Measurements from ENCODE around the gene PAK5.

PAK5 gene

GRCh38 chr20:9577397-9577796 is 261.5 kb downstream of the PAK5 start:
- no peak overlapping the region for H3K4me3 ChIP-seq (ENCODE audit: control insufficient read depth in 1 of 7, extremely low read depth in 1 of 7, insufficient read depth in 4 of 7, low read depth in 2 of 7, low read length in 6 of 7)
- H3K9me3 ChIP-seq (ENCODE audit: control extremely low read depth in 1 of 5, control insufficient read depth in 4 of 5, insufficient read depth in 2 of 5, low read depth in 1 of 5, low read length in 4 of 5): peaks cover 0 to 2% (median 0%) of the 10 kb centered on the region in 5 experiments

GRCh38 chr20:9576695-9577094 is 262.2 kb downstream of the PAK5 start:
- no peaks in the 10 kb centered on the region for H3K36me3 ChIP-seq (ENCODE audit: control insufficient read depth in 4 of 4, insufficient read depth in 4 of 4, low read length in 3 of 4)
- peaks cover 0 to 2% (median 0%) of the 10 kb centered on the region in 5 experiments for H3K9me3 ChIP-seq (ENCODE audit: control extremely low read depth in 1 of 5, control insufficient read depth in 4 of 5, insufficient read depth in 2 of 5, low read depth in 1 of 5, low read length in 4 of 5)
- 93% methylated on average over 2 of the region's 4 CpGs for WGBS (ENCODE audit: insufficient coverage)
- ChIA-PET CTCF (interaction anchor here (1.0 kb wide), 1 partner anchor 57 kb away, joined by 3 read pairs; no protein-coding TSS in a partner anchor), POLR2A (no interaction called here)
- no peak for DNase-seq
- no peak overlapping the region for H3K27ac ChIP-seq (ENCODE audit: insufficient read depth in 1 of 2, low read depth in 1 of 2, low read length in 2 of 2, poor library complexity in 1 of 2, severe bottlenecking in 2 of 2)
- H3K4me1 ChIP-seq (ENCODE audit: control extremely low read depth in 1 of 4, control insufficient read depth in 4 of 4, insufficient read depth in 4 of 4, low read length in 3 of 4): peaks cover 0 to 3% (median 0%) of the 10 kb centered on the region in 4 experiments
- H3K27me3 ChIP-seq (replicated peaks in 2 of 5; ENCODE audit: control insufficient read depth in 4 of 5, insufficient read depth in 5 of 5, low read length in 4 of 5): peaks cover 0 to 22% (median 12%) of the 10 kb centered on the region in 5 experiments
- H3K4me3 ChIP-seq (ENCODE audit: control insufficient read depth in 1 of 7, extremely low read depth in 1 of 7, insufficient read depth in 4 of 7, low read depth in 2 of 7, low read length in 6 of 7): no peak overlapping the region

More at GRCh38 chr20:9577397-9577796, 261.5 kb downstream of the PAK5 start:
- POLR2A ChIA-PET: no interaction called here
- Histone ChIP-seq H3K27ac (ENCODE audit: insufficient read depth in 1 of 2, low read depth in 1 of 2, low read length in 2 of 2, poor library complexity in 1 of 2, severe bottlenecking in 2 of 2) (no peak overlapping the region), H3K4me1 (ENCODE audit: control extremely low read depth in 1 of 4, control insufficient read depth in 4 of 4, insufficient read depth in 4 of 4, low read length in 3 of 4) (peaks cover 0 to 3% (median 0%) of the 10 kb centered on the region in 4 experiments), H3K36me3 (ENCODE audit: control insufficient read depth in 4 of 4, insufficient read depth in 4 of 4, low read length in 3 of 4) (no peaks in the 10 kb centered on the region), H3K27me3 (replicated peaks in 2 of 5; ENCODE audit: control insufficient read depth in 4 of 5, insufficient read depth in 5 of 5, low read length in 4 of 5) (peaks cover 0 to 18% (median 10%) of the 10 kb centered on the region in 5 experiments)
- no peak for DNase-seq
- whole genome bisulfite sequencing (ENCODE audit: insufficient coverage): 86% methylated on average over 3 of the region's 7 CpGs
- CTCF ChIA-PET: interaction anchor here (1.0 kb wide), 1 partner anchor 57 kb away, joined by 3 read pairs; no protein-coding TSS in a partner anchor

- POLR2A ChIA-PET: no interaction called here
- no peak for DNase-seq
- H3K27me3 ChIP-seq (replicated peaks in 2 of 5; ENCODE audit: control insufficient read depth in 4 of 5, insufficient read depth in 5 of 5, low read length in 4 of 5): peaks cover 0 to 29% (median 12%) of the 10 kb centered on the region in 5 experiments
- H3K9me3 ChIP-seq (ENCODE audit: control extremely low read depth in 1 of 5, control insufficient read depth in 4 of 5, insufficient read depth in 2 of 5, low read depth in 1 of 5, low read length in 4 of 5): peaks cover 0 to 2% (median 0%) of the 10 kb centered on the region in 5 experiments
- no peak overlapping the region for H3K27ac ChIP-seq (ENCODE audit: insufficient read depth in 1 of 2, low read depth in 1 of 2, low read length in 2 of 2, poor library complexity in 1 of 2, severe bottlenecking in 2 of 2)
- no peak overlapping the region for H3K4me3 ChIP-seq (ENCODE audit: control insufficient read depth in 1 of 7, extremely low read depth in 1 of 7, insufficient read depth in 4 of 7, low read depth in 2 of 7, low read length in 6 of 7)
- no peaks in the 10 kb centered on the region for H3K36me3 ChIP-seq (ENCODE audit: control insufficient read depth in 4 of 4, insufficient read depth in 4 of 4, low read length in 3 of 4)
- peaks cover 0 to 3% (median 0%) of the 10 kb centered on the region in 4 experiments for H3K4me1 ChIP-seq (ENCODE audit: control extremely low read depth in 1 of 4, control insufficient read depth in 4 of 4, insufficient read depth in 4 of 4, low read length in 3 of 4)
- CTCF ChIA-PET: no interaction called here
- WGBS (ENCODE audit: insufficient coverage): no CpG with 5 or more reads among the region's 1 CpG
Measured at GRCh38 chr20:9575836-9576235, 263.0 kb downstream of the PAK5 start.

- no peak for DNase-seq
- H3K9me3 ChIP-seq (ENCODE audit: control extremely low read depth in 1 of 5, control insufficient read depth in 4 of 5, insufficient read depth in 2 of 5, low read depth in 1 of 5, low read length in 4 of 5): peaks cover 0 to 2% (median 0%) of the 10 kb centered on the region in 5 experiments
- 70% methylated on average over 2 of the region's 3 CpGs for WGBS (ENCODE audit: insufficient coverage)
- H3K27me3 ChIP-seq (replicated peaks in 2 of 5; ENCODE audit: control insufficient read depth in 4 of 5, insufficient read depth in 5 of 5, low read length in 4 of 5): peaks cover 0 to 33% (median 12%) of the 10 kb centered on the region in 5 experiments
- H3K4me3 ChIP-seq (ENCODE audit: control insufficient read depth in 1 of 7, extremely low read depth in 1 of 7, insufficient read depth in 4 of 7, low read depth in 2 of 7, low read length in 6 of 7): no peak overlapping the region
- ChIA-PET CTCF (no interaction called here), POLR2A (no interaction called here)
- H3K27ac ChIP-seq (ENCODE audit: insufficient read depth in 1 of 2, low read depth in 1 of 2, low read length in 2 of 2, poor library complexity in 1 of 2, severe bottlenecking in 2 of 2): no peak overlapping the region
- no peaks in the 10 kb centered on the region for H3K36me3 ChIP-seq (ENCODE audit: control insufficient read depth in 4 of 4, insufficient read depth in 4 of 4, low read length in 3 of 4)
- H3K4me1 ChIP-seq (ENCODE audit: control extremely low read depth in 1 of 4, control insufficient read depth in 4 of 4, insufficient read depth in 4 of 4, low read length in 3 of 4): peaks cover 0 to 3% (median 0%) of the 10 kb centered on the region in 4 experiments
Measured at GRCh38 chr20:9574776-9575175, 264.1 kb downstream of the PAK5 start.

- DNase-seq: no peak
- ChIA-PET POLR2A (no interaction called here), CTCF (no interaction called here)
- H3K4me3 ChIP-seq (ENCODE audit: control insufficient read depth in 1 of 7, extremely low read depth in 1 of 7, insufficient read depth in 4 of 7, low read depth in 2 of 7, low read length in 6 of 7): no peak overlapping the region
- H3K27me3 ChIP-seq (replicated peaks in 2 of 5; ENCODE audit: control insufficient read depth in 4 of 5, insufficient read depth in 5 of 5, low read length in 4 of 5): peaks cover 0 to 33% (median 16%) of the 10 kb centered on the region in 5 experiments
- H3K36me3 ChIP-seq (ENCODE audit: control insufficient read depth in 4 of 4, insufficient read depth in 4 of 4, low read length in 3 of 4): no peaks in the 10 kb centered on the region
- no peak overlapping the region for H3K27ac ChIP-seq (ENCODE audit: insufficient read depth in 1 of 2, low read depth in 1 of 2, low read length in 2 of 2, poor library complexity in 1 of 2, severe bottlenecking in 2 of 2)
- peaks cover 0 to 2% (median 0%) of the 10 kb centered on the region in 5 experiments for H3K9me3 ChIP-seq (ENCODE audit: control extremely low read depth in 1 of 5, control insufficient read depth in 4 of 5, insufficient read depth in 2 of 5, low read depth in 1 of 5, low read length in 4 of 5)
- WGBS (ENCODE audit: insufficient coverage): 56% methylated on average over 4 of the region's 7 CpGs
- H3K4me1 ChIP-seq (ENCODE audit: control extremely low read depth in 1 of 4, control insufficient read depth in 4 of 4, insufficient read depth in 4 of 4, low read length in 3 of 4): peaks cover 0 to 3% (median 0%) of the 10 kb centered on the region in 4 experiments
Measured at GRCh38 chr20:9574181-9574580, 264.7 kb downstream of the PAK5 start.

GRCh38 chr20:9573335-9574151 is 265.3 kb downstream of the PAK5 start:
- DNase-seq: no peak
- H3K4me1 ChIP-seq (ENCODE audit: control extremely low read depth in 1 of 4, control insufficient read depth in 4 of 4, insufficient read depth in 4 of 4, low read length in 3 of 4): peaks cover 0 to 1% (median 0%) of the 10 kb centered on the region in 4 experiments
- no peaks in the 10 kb centered on the region for H3K36me3 ChIP-seq (ENCODE audit: control insufficient read depth in 4 of 4, insufficient read depth in 4 of 4, low read length in 3 of 4)
- H3K9me3 ChIP-seq (ENCODE audit: control extremely low read depth in 1 of 5, control insufficient read depth in 4 of 5, insufficient read depth in 2 of 5, low read depth in 1 of 5, low read length in 4 of 5): peaks cover 0 to 2% (median 0%) of the 10 kb centered on the region in 5 experiments
- POLR2A ChIA-PET: no interaction called here
- CTCF ChIA-PET: no interaction called here
- 50% methylated on average over 11 of the region's 13 CpGs for WGBS (ENCODE audit: insufficient coverage)
- no peak overlapping the region for H3K27ac ChIP-seq (ENCODE audit: insufficient read depth in 1 of 2, low read depth in 1 of 2, low read length in 2 of 2, poor library complexity in 1 of 2, severe bottlenecking in 2 of 2)
- H3K4me3 ChIP-seq (ENCODE audit: control insufficient read depth in 1 of 7, extremely low read depth in 1 of 7, insufficient read depth in 4 of 7, low read depth in 2 of 7, low read length in 6 of 7): no peak overlapping the region
- peaks cover 0 to 33% (median 16%) of the 10 kb centered on the region in 5 experiments for H3K27me3 ChIP-seq (replicated peaks in 2 of 5; ENCODE audit: control insufficient read depth in 4 of 5, insufficient read depth in 5 of 5, low read length in 4 of 5)

- no peaks in the 10 kb centered on the region for H3K36me3 ChIP-seq (ENCODE audit: control insufficient read depth in 4 of 4, insufficient read depth in 4 of 4, low read length in 3 of 4)
- 13% methylated on average over 2 of the region's 2 CpGs for WGBS (ENCODE audit: insufficient coverage)
- H3K4me3 ChIP-seq (ENCODE audit: control insufficient read depth in 1 of 7, extremely low read depth in 1 of 7, insufficient read depth in 4 of 7, low read depth in 2 of 7, low read length in 6 of 7): no peak overlapping the region
- peaks cover 0 to 33% (median 16%) of the 10 kb centered on the region in 5 experiments for H3K27me3 ChIP-seq (replicated peaks in 2 of 5; ENCODE audit: control insufficient read depth in 4 of 5, insufficient read depth in 5 of 5, low read length in 4 of 5)
- DNase-seq: no peak
- H3K9me3 ChIP-seq (ENCODE audit: control extremely low read depth in 1 of 5, control insufficient read depth in 4 of 5, insufficient read depth in 2 of 5, low read depth in 1 of 5, low read length in 4 of 5): peaks cover 0 to 2% (median 0%) of the 10 kb centered on the region in 5 experiments
- ChIA-PET CTCF (no interaction called here), POLR2A (no interaction called here)
- no peak overlapping the region for H3K27ac ChIP-seq (ENCODE audit: insufficient read depth in 1 of 2, low read depth in 1 of 2, low read length in 2 of 2, poor library complexity in 1 of 2, severe bottlenecking in 2 of 2)
- no peaks in the 10 kb centered on the region for H3K4me1 ChIP-seq (ENCODE audit: control extremely low read depth in 1 of 4, control insufficient read depth in 4 of 4, insufficient read depth in 4 of 4, low read length in 3 of 4)
Measured at GRCh38 chr20:9572670-9573069, 266.2 kb downstream of the PAK5 start.

Data from common myeloid progenitor, CD34-positive (primary cell).